ENCODE data around the gene RELL2. TPM values are rescaled to one million over a fixed set of nuclear protein-coding genes. Genes with fewer than 3 reads are reported as not detected.

Gene RELL2
- polyA plus RNA-seq, 1 experiment, result 3.0 TPM

GRCh38 chr5:141675672-141676071 is 38.9 kb downstream of the RELL2 start:
- no peak for TF ChIP-seq CTCF (IDR thresholded peaks at IDR 0.05; ENCODE audit: low read depth, low read length)
- DNase-seq (ENCODE audit: low read depth, low spot score), result no peak
- ChIA-PET CTCF (interaction anchor here (0.6 to 1.2 kb wide), 2 partner anchors 24 to 285 kb away, joined by 3 to 5 read pairs; partner anchors contain the start of gene FCHSD1), POLR2A (no interaction called here)
- Histone ChIP-seq H3K4me3 (ENCODE audit: low read depth, low read length) (no peak overlapping the region), H3K27me3 (ENCODE audit: control insufficient read depth, insufficient read depth, low read length) (no peaks in the 10 kb centered on the region), H3K9me3 (ENCODE audit: control insufficient read depth, insufficient read depth, low read length) (no peaks in the 10 kb centered on the region), H3K27ac (ENCODE audit: low read depth, low read length) (no peak overlapping the region)

GRCh38 chr5:141677415-141677814 is 40.6 kb downstream of the RELL2 start:
- TF ChIP-seq CTCF (IDR thresholded peaks at IDR 0.05; ENCODE audit: low read depth, low read length), result peak; percentile 29
- DNase-seq (ENCODE audit: low read depth, low spot score), result no peak
- no peak overlapping the region for H3K27ac ChIP-seq (ENCODE audit: low read depth, low read length)
- H3K4me3 ChIP-seq (ENCODE audit: low read depth, low read length), result no peak overlapping the region
- no peaks in the 10 kb centered on the region for H3K27me3 ChIP-seq (ENCODE audit: control insufficient read depth, insufficient read depth, low read length)
- ChIA-PET POLR2A (no interaction called here), CTCF (interaction anchor here (0.6 to 1.6 kb wide), 2 partner anchors 14 to 85 kb away, joined by 3 to 7 read pairs; no protein-coding TSS in a partner anchor)
- H3K9me3 ChIP-seq (ENCODE audit: control insufficient read depth, insufficient read depth, low read length), result no peaks in the 10 kb centered on the region

- Histone ChIP-seq H3K27ac (ENCODE audit: low read depth, low read length) (no peak overlapping the region), H3K9me3 (ENCODE audit: control insufficient read depth, insufficient read depth, low read length) (no peaks in the 10 kb centered on the region), H3K27me3 (ENCODE audit: control insufficient read depth, insufficient read depth, low read length) (no peaks in the 10 kb centered on the region), H3K4me3 (ENCODE audit: low read depth, low read length) (no peak overlapping the region)
- no peak for TF ChIP-seq CTCF (IDR thresholded peaks at IDR 0.05; ENCODE audit: low read depth, low read length)
- ChIA-PET CTCF (interaction anchor here (1.0 to 3.3 kb wide), 3 partner anchors 12 to 281 kb away, joined by 3 to 14 read pairs (median 12); no protein-coding TSS in a partner anchor), POLR2A (no interaction called here)
- DNase-seq (ENCODE audit: low read depth, low spot score), result no peak
Measured at GRCh38 chr5:141680178-141680577, 43.4 kb downstream of the RELL2 start.

- Histone ChIP-seq H3K9me3 (ENCODE audit: control insufficient read depth, insufficient read depth, low read length) (no peaks in the 10 kb centered on the region), H3K4me3 (ENCODE audit: low read depth, low read length) (peak overlapping the region; percentile 54), H3K27ac (ENCODE audit: low read depth, low read length) (peak overlapping the region; percentile 77), H3K27me3 (ENCODE audit: control insufficient read depth, insufficient read depth, low read length) (no peaks in the 10 kb centered on the region)
- CTCF ChIA-PET, result interaction anchor here (2.8 to 3.9 kb wide), 3 partner anchors 12 to 280 kb away, joined by 12 to 31 read pairs (median 14); no protein-coding TSS in a partner anchor
- TF ChIP-seq CTCF (IDR thresholded peaks at IDR 0.05; ENCODE audit: low read depth, low read length), result no peak
- POLR2A ChIA-PET, result no interaction called here
- DNase-seq (ENCODE audit: low read depth, low spot score), result no peak
Measured at GRCh38 chr5:141680751-141681201, 44.0 kb downstream of the RELL2 start.

GRCh38 chr5:141681295-141681694 is 44.5 kb downstream of the RELL2 start:
- no peak for DNase-seq (ENCODE audit: low read depth, low spot score)

More at GRCh38 chr5:141681295-141681694, 44.5 kb downstream of the RELL2 start:
- Histone ChIP-seq H3K27me3 (ENCODE audit: control insufficient read depth, insufficient read depth, low read length) (no peaks in the 10 kb centered on the region), H3K9me3 (ENCODE audit: control insufficient read depth, insufficient read depth, low read length) (no peaks in the 10 kb centered on the region), H3K27ac (ENCODE audit: low read depth, low read length) (peak overlapping the region; percentile 77), H3K4me3 (ENCODE audit: low read depth, low read length) (peak overlapping the region; percentile 54)
- CTCF ChIA-PET, result interaction anchor here (0.6 to 3.9 kb wide), 5 partner anchors 11 to 280 kb away, joined by 4 to 31 read pairs (median 12); no protein-coding TSS in a partner anchor
- TF ChIP-seq CTCF (IDR thresholded peaks at IDR 0.05; ENCODE audit: low read depth, low read length), result no peak
- POLR2A ChIA-PET, result interaction anchor here (1.0 kb wide), 1 partner anchor 242 kb away, joined by 4 read pairs; the partner anchor contains the start of gene DELE1
